Measurements from ENCODE around the gene MAPKBP1.

MAPKBP1 gene

GRCh38 chr15:41810651-41811431 is 36.6 kb downstream of the MAPKBP1 start:
- no peak for DNase-seq

- DNase-seq, result peak; percentile 36
These were observed 37.3 kb downstream of the MAPKBP1 start for GRCh38 chr15:41811432-41812195.

- DNase-seq, result no peak
These were observed 38.6 kb downstream of the MAPKBP1 start for GRCh38 chr15:41812820-41813375.

- no peak for DNase-seq
These were observed 39.1 kb downstream of the MAPKBP1 start for GRCh38 chr15:41813426-41813825.

GRCh38 chr15:41814534-41814933 is 40.2 kb downstream of the MAPKBP1 start:
- DNase-seq, result no peak

- no peak for DNase-seq
These were observed 42.5 kb downstream of the MAPKBP1 start for GRCh38 chr15:41816788-41817187.

- DNase-seq, result no peak
These were observed 43.0 kb downstream of the MAPKBP1 start for GRCh38 chr15:41817327-41817726.

GRCh38 chr15:41817781-41818180 is 43.5 kb downstream of the MAPKBP1 start:
- DNase-seq, result no peak

- no peak for DNase-seq
These were observed 45.3 kb downstream of the MAPKBP1 start for GRCh38 chr15:41819455-41820050.

GRCh38 chr15:41820791-41821423 is 46.6 kb downstream of the MAPKBP1 start:
- no peak for DNase-seq

- no peak for DNase-seq
These were observed 47.5 kb downstream of the MAPKBP1 start for GRCh38 chr15:41821831-41822230.

GRCh38 chr15:41822471-41822870 is 48.2 kb downstream of the MAPKBP1 start:
- DNase-seq, result no peak

- DNase-seq, result no peak
These were observed 48.7 kb downstream of the MAPKBP1 start for GRCh38 chr15:41822957-41823356.

- DNase-seq, result no peak
These were observed 49.2 kb downstream of the MAPKBP1 start for GRCh38 chr15:41823502-41823901.

GRCh38 chr15:41824062-41824745 is 49.9 kb downstream of the MAPKBP1 start:
- DNase-seq, result no peak

- no peak for DNase-seq
These were observed 50.9 kb downstream of the MAPKBP1 start for GRCh38 chr15:41825145-41825544.

GRCh38 chr15:41825572-41826535 is 51.6 kb downstream of the MAPKBP1 start:
- DNase-seq, result no peak

- DNase-seq, result no peak
These were observed 53.1 kb downstream of the MAPKBP1 start for GRCh38 chr15:41827290-41827879.

GRCh38 chr15:41827880-41828806 is 53.9 kb downstream of the MAPKBP1 start, which contains the start of gene JMJD7:
JMJD7 (plus strand) TSS chr15:41828092; CDS start chr15:41828125, 33 bp downstream.
- DNase-seq, result peak; percentile 64

GRCh38 chr15:41828807-41829141 is 54.5 kb downstream of the MAPKBP1 start:
- no peak for DNase-seq
